Colonic mucosa (tissue), 4 donors: ENCODE data around the gene ARID3B. TPM values are rescaled to one million over a fixed set of nuclear protein-coding genes. Genes with fewer than 3 reads are reported as not detected.

Experiments used
- DNase-seq: peaks from one replicate; pipeline ENCODE4 v3.0.0-alpha.2; 2020
- H3K27ac ChIP-seq: fragments of 200-600 bp; one replicate; pipeline ENCODE4 v1.8.0; 2021
- H3K27me3 ChIP-seq: fragments of 200-600 bp; one replicate; pipeline ENCODE4 v1.8.0; 2021
- H3K36me3 ChIP-seq: fragments of 200-600 bp; one replicate; pipeline ENCODE4 v1.8.0; 2021
- H3K4me1 ChIP-seq: fragments of 200-600 bp; one replicate; pipeline ENCODE4 v1.8.0; 2021; ENCODE audit warnings: mild to moderate bottlenecking
- H3K4me3 ChIP-seq: fragments of 200-600 bp; one replicate; pipeline ENCODE4 v1.8.0; 2021
- H3K9ac ChIP-seq, 2 donors: one replicate each; pipeline ENCODE4 v1.7.0; 2013; ENCODE audit warnings: control low read depth in 2 of 2, low read depth in 2 of 2, low read length in 2 of 2
- H3K9me3 ChIP-seq: fragments of 200-600 bp; one replicate; pipeline ENCODE4 v1.8.0; 2021
- CTCF ChIP-seq: fragments of 200-600 bp; IDR thresholded peaks from one replicate; pipeline ENCODE4 v1.8.0; 2022; ENCODE audit warnings: antibody characterized with exemption, mild to moderate bottlenecking
- intact Hi-C: fragments of 100-400 bp; cut with DNase I; formaldehyde crosslinking; loops from one replicate; pipeline ENCODE4 v1.14.1; 2022
- total RNA-seq, 2 donors: library from RNA; stranded (reverse); fragmentation: NEBNext Ultra II Directional in 1 of 2; extraction: Animal tissue kit (Norgen Biotek cat#: 25700) in 1 of 2; gene quantifications; one replicate each; pipeline ENCODE4 v1.2.1, GENCODE V29; 2021
- donor health status: healthy.
- donor health status: DM: no; HTN: no; CAD: no.
- donor health status: DM: no; HTN: no; CAD: no.

Gene ARID3B
- total RNA-seq, 2 donors from 2014 or later: 8.8 to 9.5 TPM

GRCh38 chr15:74633781-74634180 is 92.8 kb downstream of the ARID3B start:
- Histone ChIP-seq H3K9ac (no peak overlapping the region), H3K4me1 (no peaks in the 10 kb centered on the region), H3K4me3 (no peak overlapping the region), H3K27me3 (no peaks in the 10 kb centered on the region), H3K36me3 (peaks cover 10% of the 10 kb centered on the region), H3K9me3 (no peaks in the 10 kb centered on the region), H3K27ac (no peak overlapping the region)
- no peak for TF ChIP-seq CTCF
- intact Hi-C loops: loop anchor here (5.0 to 10.0 kb wide), 2 partner anchors 261 to 321 kb away; partner anchors contain the start of gene RPP25
- no peak for DNase-seq

GRCh38 chr15:74635228-74635627 is 94.2 kb downstream of the ARID3B start:
- no peaks in the 10 kb centered on the region for H3K4me1 ChIP-seq
- H3K36me3 ChIP-seq: peaks cover 8% of the 10 kb centered on the region
- no peak overlapping the region for H3K9ac ChIP-seq
- peak; percentile 88 for TF ChIP-seq CTCF
- H3K4me3 ChIP-seq: no peak overlapping the region
- no peak overlapping the region for H3K27ac ChIP-seq
- H3K9me3 ChIP-seq: no peaks in the 10 kb centered on the region
- peak; percentile 74 for DNase-seq
- intact Hi-C loops: loop anchor here (1.0 to 10.0 kb wide), 2 partner anchors 134 to 320 kb away; partner anchors contain the start of gene RPP25
- no peaks in the 10 kb centered on the region for H3K27me3 ChIP-seq

- Histone ChIP-seq H3K27ac (no peak overlapping the region), H3K4me1 (no peaks in the 10 kb centered on the region), H3K4me3 (no peak overlapping the region), H3K36me3 (peaks cover 8% of the 10 kb centered on the region), H3K9ac (no peak overlapping the region), H3K27me3 (no peaks in the 10 kb centered on the region), H3K9me3 (no peaks in the 10 kb centered on the region)
- no peak for TF ChIP-seq CTCF
- intact Hi-C loops: loop anchor here (10.0 kb wide), 1 partner anchor 318 kb away; the partner anchor contains the start of gene RPP25
- no peak for DNase-seq
Observed at GRCh38 chr15:74636984-74637383, 96.0 kb downstream of the ARID3B start.

GRCh38 chr15:74641151-74641550 is 100.1 kb downstream of the ARID3B start:
- peaks cover 4% of the 10 kb centered on the region for H3K4me1 ChIP-seq
- no peaks in the 10 kb centered on the region for H3K9me3 ChIP-seq
- no peak for TF ChIP-seq CTCF
- no peak overlapping the region for H3K9ac ChIP-seq
- no peaks in the 10 kb centered on the region for H3K27me3 ChIP-seq
- H3K36me3 ChIP-seq: peaks cover 8% of the 10 kb centered on the region
- intact Hi-C loops: no loop called here
- no peak overlapping the region for H3K27ac ChIP-seq
- no peak overlapping the region for H3K4me3 ChIP-seq
- no peak for DNase-seq

- H3K4me3 ChIP-seq: no peak overlapping the region
- H3K9me3 ChIP-seq: no peaks in the 10 kb centered on the region
- no peak for DNase-seq
- peaks cover 4% of the 10 kb centered on the region for H3K4me1 ChIP-seq
- intact Hi-C loops: no loop called here
- H3K27me3 ChIP-seq: no peaks in the 10 kb centered on the region
- no peak overlapping the region for H3K27ac ChIP-seq
- H3K36me3 ChIP-seq: peaks cover 3% of the 10 kb centered on the region
- peak overlapping the region in 1 of 2 donors; percentile 41 for H3K9ac ChIP-seq
- TF ChIP-seq CTCF: no peak
Observed at GRCh38 chr15:74642348-74642733, 101.3 kb downstream of the ARID3B start.
